GM23338 (cell line): ENCODE results near the gene DDX41.

Experiments
- CTCF ChIP-seq, 2 experiments: fragments of 200-600 bp in 1 of 2; sonication (generic) in 1 of 2; conservative IDR thresholded peaks; 2 replicates each; pipeline versions ENCODE4 v1.5.1 to v1.6.1; 2016 to 2017; ENCODE audit warnings: antibody characterized with exemption in 2 of 2, low read depth in 2 of 2, mild to moderate bottlenecking in 2 of 2, moderate library complexity in 1 of 2
- ETS1 ChIP-seq: IDR thresholded peaks from 2 replicates; pipeline ENCODE4 v1.6.1; 2016; ENCODE audit warnings: antibody characterized with exemption
- EZH2 ChIP-seq: fragments of 200-600 bp; sonication (generic); IDR thresholded peaks from one replicate; pipeline ENCODE4 v1.8.0; 2017; ENCODE audit warnings: antibody characterized with exemption, mild to moderate bottlenecking, low read depth; ENCODE audit not compliant: unreplicated experiment
- EZH2phosphoT487 ChIP-seq: fragments of 200-600 bp; sonication (generic); IDR thresholded peaks from one replicate; pipeline ENCODE4 v1.8.1; 2018; ENCODE audit warnings: antibody characterized with exemption; ENCODE audit not compliant: unreplicated experiment
- POLR2AphosphoS5 ChIP-seq: IDR thresholded peaks from 2 replicates; pipeline ENCODE4 v1.6.1; 2016; ENCODE audit warnings: antibody characterized with exemption, low read depth
- REST ChIP-seq: IDR thresholded peaks from one replicate; pipeline ENCODE4 v1.6.1; 2018; ENCODE audit warnings: antibody characterized with exemption; ENCODE audit not compliant: unreplicated experiment

GRCh38 chr5:177555665-177556064 is 38.9 kb upstream of the DDX41 start:
- no peak for TF ChIP-seq ETS1
- TF ChIP-seq REST = no peak
- no peak for TF ChIP-seq CTCF (conservative IDR thresholded peaks at IDR 0.05; ENCODE audit: low read depth in 2 of 2)
- no peak for TF ChIP-seq EZH2phosphoT487
- TF ChIP-seq EZH2 = no peak
- TF ChIP-seq POLR2AphosphoS5 = no peak
